T-helper 2 cell treated with Interferon-gamma antibody and Interleukin-4, amounts not matched to agents 100 ng/mL and 5 ng/mL, for 36 hours (primary cell): ENCODE data around the gene UNC93A. TPM values are rescaled to one million over a fixed set of nuclear protein-coding genes. Genes with fewer than 3 reads are reported as not detected.

Experiments
- total RNA-seq: library from RNA; stranded (reverse); gene quantifications from 2 replicates; pipeline ENCODE4 v1.2.3, GENCODE V29; 2022

UNC93A gene
- total RNA-seq, 1 donor from 2014 or later, result not detected

Other genes starting within 250 kb of the UNC93A start
- gene CCR6, start 168.2 kb upstream of the UNC93A start, total RNA-seq, result not detected in 2 replicates
- not detected in 2 replicates for gene GPR31, start 133.3 kb upstream of the UNC93A start, total RNA-seq
- gene TTLL2, start 33.8 kb downstream of the UNC93A start, total RNA-seq, result not detected in 2 replicates